Erythroblast (primary cell): ENCODE results near the gene KRTAP6-2.

Source experiments
- GATA1 ChIP-seq: IDR thresholded peaks from 2 replicates; pipeline ENCODE4 v1.6.1; 2011; ENCODE audit warnings: low read depth, mild to moderate bottlenecking, control low read depth, low read length, moderate library complexity
- POLR2A ChIP-seq: IDR thresholded peaks from 2 replicates; pipeline ENCODE4 v1.6.1; 2011; ENCODE audit warnings: mild to moderate bottlenecking, low read length

DNA sequence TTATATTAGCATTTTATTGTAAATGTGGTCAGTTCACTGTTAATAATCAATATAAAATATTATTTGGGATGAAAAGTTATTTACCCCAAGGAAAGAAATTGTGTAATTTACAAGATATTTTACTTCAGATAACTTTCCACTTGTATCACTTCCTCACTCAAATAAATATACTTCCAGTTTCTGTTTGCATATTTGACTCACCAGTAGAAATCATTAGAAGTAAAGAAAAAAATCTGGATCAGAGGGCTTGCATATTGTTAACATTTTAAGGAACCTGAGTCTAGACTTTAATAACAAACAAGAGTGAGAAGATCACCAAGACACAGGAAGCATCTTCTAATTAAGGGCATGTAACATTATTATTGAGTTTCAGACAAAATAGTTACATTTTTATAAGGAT, 21.4 kb upstream of the KRTAP6-2 start:
- TF ChIP-seq POLR2A (no peak), GATA1 (no peak)
